Dedifferentiated amniotic fluid mesenchymal stem cell (primary cell): Measurements from ENCODE around the gene OLFM1.

Experiments used
- DNase-seq: peaks from one replicate; pipeline ENCODE4 v3.0.0-alpha.2; 2016; ENCODE audit errors: extremely low spot score

OLFM1 gene

GRCh38 chr9:135087489-135087792 is at the start of gene OLFM1:
Gene OLFM1 (plus strand): TSS chr9:135087668. CDS start chr9:135087990, 322 bp downstream.
- DNase-seq = no peak

- DNase-seq = no peak
These were observed 49.1 kb upstream of the OLFM1 start for GRCh38 chr9:135038331-135038730.

GRCh38 chr9:135038826-135039225 is 48.6 kb upstream of the OLFM1 start:
- DNase-seq = no peak

GRCh38 chr9:135039266-135039870 is 48.1 kb upstream of the OLFM1 start:
- no peak for DNase-seq

GRCh38 chr9:135039916-135040645 is 47.4 kb upstream of the OLFM1 start:
- no peak for DNase-seq

- no peak for DNase-seq
These were observed 46.6 kb upstream of the OLFM1 start for GRCh38 chr9:135040892-135041291.

- no peak for DNase-seq
These were observed 44.1 kb upstream of the OLFM1 start for GRCh38 chr9:135043345-135043744.

GRCh38 chr9:135045264-135045927 is 42.1 kb upstream of the OLFM1 start:
- no peak for DNase-seq

- DNase-seq = no peak
These were observed 41.3 kb upstream of the OLFM1 start for GRCh38 chr9:135045928-135046738.

- DNase-seq = no peak
These were observed 40.6 kb upstream of the OLFM1 start for GRCh38 chr9:135046739-135047350.

GRCh38 chr9:135047521-135047920 is 39.9 kb upstream of the OLFM1 start:
- no peak for DNase-seq

- no peak for DNase-seq
These were observed 39.3 kb upstream of the OLFM1 start for GRCh38 chr9:135048046-135048757.

GRCh38 chr9:135048758-135049444 is 38.6 kb upstream of the OLFM1 start:
- no peak for DNase-seq

GRCh38 chr9:135049460-135049859 is 38.0 kb upstream of the OLFM1 start:
- DNase-seq = no peak

- no peak for DNase-seq
These were observed 37.1 kb upstream of the OLFM1 start for GRCh38 chr9:135050072-135050990.

- DNase-seq = no peak
These were observed 36.0 kb upstream of the OLFM1 start for GRCh38 chr9:135051316-135052038.

- DNase-seq = no peak
These were observed 34.3 kb upstream of the OLFM1 start for GRCh38 chr9:135053133-135053532.

- DNase-seq = no peak
These were observed 32.3 kb upstream of the OLFM1 start for GRCh38 chr9:135055181-135055580.

- no peak for DNase-seq
These were observed 30.9 kb upstream of the OLFM1 start for GRCh38 chr9:135056541-135056940.
